HFF-Myc (cell line): ENCODE data around the gene OPALIN.

ENCODE experiments used
- DNase-seq: peaks from one replicate; pipeline ENCODE4 v3.0.0-alpha.2; 2011; ENCODE audit warnings: low read depth; ENCODE audit errors: extremely low read depth
- H3K4me3 ChIP-seq: replicated peaks from 2 replicates; pipeline ENCODE4 v1.5.1; 2011; ENCODE audit warnings: low read depth, mild to moderate bottlenecking, control low read depth, low read length
- TF ChIP-seq, protein P1 (sequence below): IDR thresholded peaks from 2 replicates; pipeline ENCODE4 v1.5.1; 2012; ENCODE audit warnings: mild to moderate bottlenecking, low read depth, low read length, control low read depth; ENCODE audit errors: missing control alignments

OPALIN gene

DNA sequence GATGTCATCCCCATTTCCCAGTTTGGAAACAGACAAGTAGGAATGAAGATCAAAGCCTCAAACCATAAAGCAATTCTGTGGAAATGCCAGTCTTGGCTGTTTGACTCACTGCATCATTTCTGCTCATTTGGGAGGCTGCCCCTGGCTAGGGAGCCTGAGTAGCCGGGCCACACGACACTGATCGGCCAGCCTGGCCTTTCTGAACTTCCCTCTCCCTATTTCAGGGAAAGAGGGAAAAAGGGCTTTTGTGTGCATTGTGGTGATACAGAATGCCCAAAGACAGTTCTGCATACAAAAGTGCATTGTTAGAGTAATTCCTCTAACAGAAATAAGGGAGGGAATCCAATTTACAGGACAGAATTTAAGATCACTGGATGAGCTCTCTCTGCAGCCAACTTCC lies 41.7 kb upstream of the OPALIN start:
- H3K4me3 ChIP-seq = no peak overlapping the region
- no peak for DNase-seq
- TF ChIP-seq, protein P1, sequence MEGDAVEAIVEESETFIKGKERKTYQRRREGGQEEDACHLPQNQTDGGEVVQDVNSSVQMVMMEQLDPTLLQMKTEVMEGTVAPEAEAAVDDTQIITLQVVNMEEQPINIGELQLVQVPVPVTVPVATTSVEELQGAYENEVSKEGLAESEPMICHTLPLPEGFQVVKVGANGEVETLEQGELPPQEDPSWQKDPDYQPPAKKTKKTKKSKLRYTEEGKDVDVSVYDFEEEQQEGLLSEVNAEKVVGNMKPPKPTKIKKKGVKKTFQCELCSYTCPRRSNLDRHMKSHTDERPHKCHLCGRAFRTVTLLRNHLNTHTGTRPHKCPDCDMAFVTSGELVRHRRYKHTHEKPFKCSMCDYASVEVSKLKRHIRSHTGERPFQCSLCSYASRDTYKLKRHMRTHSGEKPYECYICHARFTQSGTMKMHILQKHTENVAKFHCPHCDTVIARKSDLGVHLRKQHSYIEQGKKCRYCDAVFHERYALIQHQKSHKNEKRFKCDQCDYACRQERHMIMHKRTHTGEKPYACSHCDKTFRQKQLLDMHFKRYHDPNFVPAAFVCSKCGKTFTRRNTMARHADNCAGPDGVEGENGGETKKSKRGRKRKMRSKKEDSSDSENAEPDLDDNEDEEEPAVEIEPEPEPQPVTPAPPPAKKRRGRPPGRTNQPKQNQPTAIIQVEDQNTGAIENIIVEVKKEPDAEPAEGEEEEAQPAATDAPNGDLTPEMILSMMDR = no peak

DNA sequence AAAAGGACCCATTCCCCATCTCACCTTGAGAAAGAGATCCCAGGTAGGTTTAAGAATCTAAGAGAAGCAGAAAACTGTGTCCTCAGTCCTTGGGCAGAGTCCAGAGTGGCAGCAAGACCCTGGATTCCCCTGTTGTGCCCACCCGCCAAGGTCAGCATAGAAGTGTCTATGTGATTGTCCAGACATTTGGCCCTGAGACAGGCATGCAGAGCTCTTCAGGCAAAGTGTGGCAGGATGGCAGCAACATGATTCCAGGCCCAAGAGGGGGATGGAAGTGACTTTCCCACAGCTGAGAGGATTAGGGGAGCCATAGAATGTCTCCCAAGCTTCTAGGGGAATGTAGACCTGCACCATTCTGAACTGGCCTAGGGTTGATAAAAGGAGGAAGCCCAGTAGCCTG lies 39.1 kb upstream of the OPALIN start:
- no peak for DNase-seq
- H3K4me3 ChIP-seq = no peak overlapping the region
- TF ChIP-seq, protein P1 = no peak

DNA sequence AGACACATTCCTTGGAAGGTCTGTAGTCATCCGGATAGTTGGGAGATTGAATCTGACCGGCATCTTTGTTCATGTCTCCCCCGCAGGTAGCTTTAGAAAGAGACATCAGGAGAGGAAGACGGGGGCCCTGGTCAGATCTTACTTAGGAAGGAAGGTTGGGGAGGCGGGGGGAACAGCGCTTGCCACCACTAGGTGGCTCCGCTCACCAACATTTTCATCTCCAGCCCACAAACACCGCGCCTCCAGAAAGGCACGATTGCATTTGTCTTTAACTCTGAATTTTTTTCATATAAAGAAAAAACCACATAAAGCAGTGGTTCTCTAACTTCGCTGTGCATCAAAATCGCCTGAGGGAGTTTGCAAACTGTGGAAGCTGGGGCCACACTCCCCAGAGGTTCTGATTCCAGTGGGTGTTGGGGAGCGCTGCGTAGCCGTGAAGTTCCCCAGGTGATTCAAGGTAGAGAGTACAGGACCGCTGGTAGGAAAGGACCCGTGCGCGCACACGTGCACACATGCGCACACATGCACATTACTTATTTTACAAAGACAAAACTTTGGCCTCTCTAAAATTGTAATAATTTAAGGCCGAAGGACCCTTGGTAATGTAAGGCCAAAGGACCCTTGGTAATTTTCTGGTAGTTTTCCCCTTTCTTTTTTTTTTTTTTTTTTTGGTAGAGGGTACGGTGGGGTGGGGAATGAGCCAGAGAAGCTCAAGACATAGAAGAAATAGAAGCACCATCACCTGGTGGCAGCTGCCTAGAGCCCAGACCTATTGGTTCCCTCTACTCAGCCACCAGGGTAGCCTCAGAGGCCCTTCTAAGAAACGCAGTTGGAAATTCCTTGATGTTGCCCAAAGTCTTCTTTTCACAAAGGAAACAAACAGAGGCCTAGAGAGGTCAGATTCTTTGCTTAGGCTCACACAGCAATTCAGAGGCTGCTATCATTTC lies 37.4 kb upstream of the OPALIN start:
- TF ChIP-seq, protein P1 = peak; percentile 89
- no peak overlapping the region for H3K4me3 ChIP-seq
- no peak for DNase-seq

DNA sequence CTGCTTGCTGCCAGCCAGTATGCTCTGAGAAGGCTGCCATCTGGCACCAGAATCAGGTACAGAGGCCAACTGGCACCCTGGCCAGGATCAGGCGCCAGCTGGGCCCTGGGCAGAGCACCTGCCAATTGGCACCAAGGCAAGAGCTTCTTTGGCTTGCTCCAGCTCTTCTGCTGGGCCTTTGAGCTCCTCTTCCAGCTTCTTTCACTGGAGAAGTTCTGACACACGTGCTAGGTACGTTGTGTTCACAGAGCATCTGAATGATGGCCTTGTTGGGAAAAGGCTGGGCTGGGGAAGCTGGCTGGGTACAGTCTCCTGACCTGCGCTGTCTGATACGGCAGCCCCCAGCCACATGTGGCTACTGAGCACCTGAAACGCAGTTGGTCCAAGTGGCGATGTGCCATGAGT lies 31.7 kb upstream of the OPALIN start:
- TF ChIP-seq, protein P1 = no peak
- no peak for DNase-seq
- H3K4me3 ChIP-seq = no peak overlapping the region

DNA sequence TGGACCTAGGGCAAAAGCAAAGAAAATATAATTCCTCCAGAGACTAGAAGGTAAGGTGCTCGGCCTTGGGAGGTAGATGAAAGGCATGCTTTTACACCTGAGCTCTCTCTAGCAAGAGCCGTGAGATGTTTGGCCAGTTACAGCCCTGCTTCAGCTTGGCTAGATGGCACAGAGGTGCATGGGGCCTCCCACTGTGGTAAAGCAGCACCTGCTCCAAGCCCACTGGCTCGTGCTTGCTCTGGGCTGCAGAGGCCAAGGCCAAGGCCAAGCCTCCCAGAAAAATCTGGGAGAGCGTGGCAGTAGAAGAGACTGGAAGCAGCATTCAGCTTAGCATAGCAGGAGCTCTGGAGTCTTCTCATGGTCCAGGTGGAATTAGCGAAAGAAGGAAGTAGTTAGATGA lies 31.0 kb upstream of the OPALIN start:
- no peak overlapping the region for H3K4me3 ChIP-seq
- DNase-seq = no peak
- TF ChIP-seq, protein P1 = no peak

DNA sequence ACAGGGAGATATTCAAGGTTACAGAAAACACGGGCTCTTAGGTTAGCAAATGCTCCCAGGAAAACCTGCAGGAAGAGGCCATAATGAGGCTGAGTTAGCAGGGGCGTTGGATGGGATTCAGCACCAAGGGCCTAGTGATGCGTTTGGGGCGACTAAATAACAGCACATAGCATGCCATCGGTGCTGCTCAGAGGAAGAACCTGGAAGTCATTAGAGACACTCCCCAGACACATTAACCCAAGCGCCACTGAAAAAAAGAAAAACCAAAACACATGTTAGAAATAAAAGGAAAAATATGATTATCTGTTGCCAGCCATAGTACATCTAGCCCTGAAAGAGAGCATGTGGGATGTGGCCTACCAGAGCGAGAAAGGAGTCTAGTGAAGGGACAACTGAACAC lies 28.8 kb upstream of the OPALIN start:
- TF ChIP-seq, protein P1 = no peak
- DNase-seq = no peak
- H3K4me3 ChIP-seq = no peak overlapping the region
